H1 (cell line): ENCODE measurements around the gene ZBTB4. TPM values are rescaled to one million over a fixed set of nuclear protein-coding genes. Genes with fewer than 3 reads are reported as not detected.

Experiments
- CTCF ChIA-PET: fragments of 300-600 bp; sonication (Branson Sonifier 250); formaldehyde crosslinking; loops from one replicate; lab custom pipeline; 2021; ENCODE audit not compliant: partially characterized antibody; lab: Charles Lee
- POLR2A ChIA-PET: fragments of 300-600 bp; sonication (Branson Sonifier 250); formaldehyde crosslinking; loops from one replicate; lab custom pipeline; 2021; ENCODE audit warnings: inconsistent platforms; ENCODE audit not compliant: partially characterized antibody; lab: Charles Lee
- DNase-seq, 2 experiments: peaks; one replicate each; pipeline versions ENCODE4 v3.0.0 to v3.0.0-alpha.2; 2010 to 2022; ENCODE audit warnings: low spot score in 2 of 2, low read depth in 1 of 2, mixed read lengths in 1 of 2
- FAIRE-seq: peaks from 2 replicates; lab custom pipeline; 2011; peaks lifted over from hg19 to GRCh38; lab: Jason Lieb, UNC
- H2AFZ ChIP-seq: 2 replicates; pipeline ENCODE4 v1.8.1; 2012; ENCODE audit warnings: low read length, inconsistent platforms
- H2AK5ac ChIP-seq: 2 replicates; pipeline ENCODE4 v1.6.1; 2013; ENCODE audit warnings: low read depth, low read length
- H2BK120ac ChIP-seq: replicated peaks from 2 replicates; pipeline ENCODE3; 2013; ENCODE audit warnings: low read depth, low read length, inconsistent platforms
- H2BK12ac ChIP-seq: 2 replicates; pipeline ENCODE4 v1.6.1; 2013; ENCODE audit warnings: low read depth, low read length
- H2BK15ac ChIP-seq: 2 replicates; pipeline ENCODE4 v1.6.1; 2013; ENCODE audit warnings: low read length
- H2BK20ac ChIP-seq: 2 replicates; pipeline ENCODE4 v1.6.1; 2013; ENCODE audit warnings: low read length
- H2BK5ac ChIP-seq: 2 replicates; pipeline ENCODE4 v1.6.1; 2013; ENCODE audit warnings: low read depth, low read length
- H3K14ac ChIP-seq: 2 replicates; pipeline ENCODE4 v1.6.1; 2013; ENCODE audit warnings: inconsistent platforms; ENCODE audit not compliant: insufficient read length
- H3K18ac ChIP-seq: 2 replicates; pipeline ENCODE4 v1.6.1; 2013; ENCODE audit warnings: low read length; ENCODE audit errors: extremely low read depth
- H3K23ac ChIP-seq: 2 replicates; pipeline ENCODE4 v1.6.1; 2013; ENCODE audit warnings: inconsistent platforms; ENCODE audit not compliant: insufficient read length
- H3K23me2 ChIP-seq: 2 replicates; pipeline ENCODE4 v1.6.1; 2013; ENCODE audit warnings: low read depth, low read length
- H3K27ac ChIP-seq: 2 replicates; pipeline ENCODE4 v1.6.1; 2011; ENCODE audit warnings: low read depth, low read length, inconsistent platforms
- H3K27me3 ChIP-seq, 4 experiments: replicated peaks in 1 of 4; 1 replicate in 1 of 4; 2 replicates in 3 of 4; pipeline versions ENCODE4 v1.6.1 to v1.8.1; 2011 to 2013; ENCODE audit warnings: low read length in 3 of 4, mild to moderate bottlenecking in 3 of 4, inconsistent platforms in 2 of 4, mixed read lengths in 2 of 4, moderate library complexity in 1 of 4; ENCODE audit not compliant: control insufficient read depth in 3 of 4, insufficient read depth in 3 of 4; ENCODE audit errors: extremely low read depth in 1 of 4
- H3K36me3 ChIP-seq, 4 experiments: 2 replicates each; pipeline versions ENCODE4 v1.6.1 to v1.8.1; 2011 to 2013; ENCODE audit warnings: mild to moderate bottlenecking in 4 of 4, low read length in 3 of 4, moderate library complexity in 2 of 4, control low read depth in 1 of 4, inconsistent platforms in 1 of 4; ENCODE audit not compliant: insufficient read depth in 4 of 4, control insufficient read depth in 2 of 4
- H3K4ac ChIP-seq: replicated peaks from 2 replicates; pipeline ENCODE3; 2013; ENCODE audit warnings: low read length, low read depth, mixed read lengths, inconsistent platforms; ENCODE audit not compliant: insufficient read length
- H3K4me1 ChIP-seq, 4 experiments: replicated peaks in 1 of 4; 1 replicate in 1 of 4; 2 replicates in 3 of 4; pipeline versions ENCODE4 v1.6.1 to v1.8.1; 2011 to 2013; ENCODE audit warnings: low read length in 3 of 4, inconsistent platforms in 2 of 4, mixed read lengths in 1 of 4; ENCODE audit not compliant: insufficient read depth in 4 of 4, control insufficient read depth in 3 of 4
- H3K4me2 ChIP-seq, 2 experiments: 2 replicates each; pipeline versions ENCODE4 v1.6.1 to v1.8.1; 2011 to 2013; ENCODE audit warnings: low read depth in 2 of 2, low read length in 2 of 2, control low read depth in 1 of 2, inconsistent platforms in 1 of 2, mild to moderate bottlenecking in 1 of 2; ENCODE audit not compliant: insufficient read depth in 1 of 2
- H3K4me3 ChIP-seq, 4 experiments: fragments of 200-600, 300-600 bp in 1 of 4; sonication (generic), shearing (Covaris generic), sonication (Bioruptor Twin) in 1 of 4; 2 replicates each; pipeline versions ENCODE4 v1.5.1 to v1.8.1; 2011 to 2016; ENCODE audit warnings: low read length in 4 of 4, low read depth in 3 of 4, control low read depth in 2 of 4, inconsistent platforms in 2 of 4, mild to moderate bottlenecking in 2 of 4, mixed read lengths in 1 of 4, moderate library complexity in 1 of 4; ENCODE audit not compliant: insufficient read depth in 2 of 4; ENCODE audit errors: extremely low read depth in 1 of 4
- H3K56ac ChIP-seq: replicated peaks from 2 replicates; pipeline ENCODE3; 2013; ENCODE audit warnings: low read depth, mild to moderate bottlenecking, mixed read lengths, low read length, inconsistent platforms; ENCODE audit not compliant: insufficient read length
- H3K79me1 ChIP-seq: 2 replicates; pipeline ENCODE4 v1.6.1; 2013; ENCODE audit warnings: low read depth, low read length, control low read depth
- H3K79me2 ChIP-seq, 2 experiments: 2 replicates each; pipeline versions ENCODE4 v1.6.1 to v1.8.1; 2012 to 2013; ENCODE audit warnings: low read length in 2 of 2, mild to moderate bottlenecking in 2 of 2, inconsistent platforms in 1 of 2; ENCODE audit not compliant: insufficient read depth in 2 of 2, control insufficient read depth in 1 of 2
- H3K9ac ChIP-seq, 4 experiments: replicated peaks in 1 of 4; 1 replicate in 1 of 4; 2 replicates in 3 of 4; pipeline versions ENCODE4 v1.6.1 to v1.8.1; 2011 to 2013; ENCODE audit warnings: low read depth in 3 of 4, low read length in 3 of 4, control low read depth in 2 of 4, mild to moderate bottlenecking in 2 of 4, moderate library complexity in 2 of 4, inconsistent platforms in 1 of 4; ENCODE audit errors: extremely low read depth in 1 of 4
- H3K9me3 ChIP-seq, 2 experiments: 2 replicates each; pipeline versions ENCODE4 v1.6.1 to v1.8.1; 2012 to 2013; ENCODE audit warnings: mild to moderate bottlenecking in 2 of 2, moderate library complexity in 2 of 2, control low read depth in 1 of 2, inconsistent platforms in 1 of 2, low read depth in 1 of 2, low read length in 1 of 2, mixed read lengths in 1 of 2; ENCODE audit not compliant: insufficient read depth in 2 of 2
- H4K20me1 ChIP-seq, 2 experiments: replicated peaks in 1 of 2; 2 replicates each; pipeline versions ENCODE3 to v1.8.1; 2011 to 2013; ENCODE audit warnings: inconsistent platforms in 2 of 2, low read length in 2 of 2, mild to moderate bottlenecking in 1 of 2; ENCODE audit not compliant: insufficient read depth in 2 of 2, control insufficient read depth in 1 of 2
- H4K5ac ChIP-seq: 2 replicates; pipeline ENCODE4 v1.6.1; 2013; ENCODE audit warnings: low read length, low read depth, mixed read lengths, inconsistent platforms; ENCODE audit not compliant: insufficient read length
- H4K8ac ChIP-seq: 2 replicates; pipeline ENCODE4 v1.8.0; 2013; ENCODE audit warnings: mild to moderate bottlenecking, moderate library complexity, low read length, inconsistent platforms; ENCODE audit not compliant: insufficient read depth; ENCODE audit errors: extremely low read depth
- H4K91ac ChIP-seq: replicated peaks from 2 replicates; pipeline ENCODE3; 2013; ENCODE audit warnings: low read length, mixed read lengths, inconsistent platforms; ENCODE audit not compliant: insufficient read length
- BACH1 ChIP-seq: IDR thresholded peaks from 2 replicates; pipeline ENCODE4 v1.6.1; 2012; ENCODE audit warnings: low read length, improper control_type of control experiment
- EP300 ChIP-seq, 2 experiments: IDR thresholded peaks; 1 replicate in 1 of 2; 2 replicates in 1 of 2; pipeline ENCODE4 v1.6.1; 2011 to 2012; ENCODE audit warnings: low read depth in 2 of 2, low read length in 2 of 2, mild to moderate bottlenecking in 2 of 2, borderline replicate concordance in 1 of 2, inconsistent platforms in 1 of 2, moderate library complexity in 1 of 2
- JUND ChIP-seq: IDR thresholded peaks from 2 replicates; pipeline ENCODE4 v1.6.1; 2011; ENCODE audit warnings: mild to moderate bottlenecking, improper control_type of control experiment, low read length
- WGBS, 2 experiments: shearing (Covaris generic) in 1 of 2; methylation state at CpG; one replicate each; pipeline versions ENCODE4 v1.1.6 to v1.1.7; 2013 to 2015; ENCODE audit warnings: low lambda C conversion rate in 2 of 2, mixed read lengths in 2 of 2, inconsistent platforms in 1 of 2, low coverage in 1 of 2, missing lambda C conversion rate in 1 of 2; ENCODE audit not compliant: insufficient replicate concordance in 2 of 2, insufficient coverage in 1 of 2, insufficient read length in 1 of 2; ENCODE audit errors: extremely low coverage in 1 of 2, missing lambda C conversion rate in 1 of 2; 5-methylcytosine and 5-hydroxymethylcytosine counted together
- polyA plus RNA-seq, 7 experiments: library from polyadenylated mRNA; depleted of rRNA in 3 of 7; stranded (reverse) in 5 of 7; unstranded in 2 of 7; fragments of >200 nt in 5 of 7; fragments of 200-250 nt in 2 of 7; gene quantifications; 1 replicate in 5 of 7; 2 replicates in 1 of 7; 4 replicates in 1 of 7; pipeline versions ENCODE4 v1.2.1 to v1.2.3, GENCODE V29; 2011 to 2013; ENCODE audit warnings: missing spikeins in 2 of 7, mixed read lengths in 2 of 7
- total RNA-seq: library from RNA; stranded (reverse); fragmentation: NEBNext Ultra II Directional; extraction: Animal tissue kit (Norgen Biotek cat#: 25700); gene quantifications from 2 replicates; pipeline ENCODE4 v1.2.1, GENCODE V29; 2021

ZBTB4 gene
- total and polyA plus RNA-seq, 2 of the 8 experiments (the other 6 are each of a cell fraction or from before 2014, with no cell fraction given): 5.9 to 10.1 TPM

DNA sequence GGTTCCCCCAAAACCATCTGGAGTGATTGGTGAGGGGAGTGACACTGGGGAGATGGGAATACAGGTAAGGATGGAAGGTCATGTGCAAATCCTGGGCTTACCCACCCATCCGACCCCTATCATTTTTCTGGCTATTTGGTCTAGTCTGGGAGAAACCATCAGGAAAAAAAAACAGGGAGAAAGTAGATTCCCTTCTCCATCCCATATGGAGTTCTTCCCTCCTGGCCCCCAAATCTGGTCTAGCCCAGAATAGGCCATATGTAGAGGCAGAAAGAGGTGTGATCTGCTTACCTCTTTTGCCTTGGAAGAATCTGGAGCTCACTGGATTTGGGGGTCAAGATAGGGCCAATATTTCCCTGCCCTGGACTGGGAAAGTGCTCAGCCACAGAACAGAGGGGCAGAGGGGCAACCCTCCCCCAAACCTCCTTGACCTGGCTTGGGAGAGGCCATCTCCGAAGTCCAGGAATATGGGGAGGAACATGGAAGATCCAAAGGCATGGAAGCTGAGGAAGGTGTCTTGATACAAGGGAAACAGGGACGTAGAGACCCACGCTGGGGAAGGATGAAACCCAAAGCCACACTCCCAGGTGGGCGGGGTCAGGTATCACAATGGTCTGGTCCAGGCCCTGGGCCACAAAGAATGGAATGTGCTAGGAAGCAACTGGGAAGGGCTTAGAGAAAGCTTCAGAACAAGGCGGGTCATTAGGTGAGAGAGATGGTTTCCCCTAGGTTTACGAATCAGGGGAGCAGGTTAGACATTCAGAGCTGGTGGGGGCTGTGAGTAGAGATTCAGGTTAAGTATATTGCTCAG lies 18.4 kb downstream of the ZBTB4 start:
- H2AK5ac ChIP-seq: no peak overlapping the region
- no peak overlapping the region for H3K56ac ChIP-seq
- TF ChIP-seq BACH1: no peak
- TF ChIP-seq JUND: peak; percentile 31; the same call in 1 of the 2 replicates
- peak in 1 of 2 experiments; percentile 80; a peak in 1 of 3 replicates for TF ChIP-seq EP300 (IDR thresholded peaks at IDR 0.05; ENCODE audit: borderline replicate concordance in 1 of 2, low read depth in 2 of 2, low read length in 2 of 2)
- H3K4ac ChIP-seq: no peak overlapping the region
- ChIA-PET CTCF (interaction anchor here (1.0 to 2.1 kb wide), 7 partner anchors 15 to 100 kb away, joined by 3 to 7 read pairs (median 5); partner anchors contain the start of gene ZBTB4), POLR2A (interaction anchor here (0.6 to 13.8 kb wide), 13 partner anchors 9 to 196 kb away, joined by 3 to 200 read pairs (median 4); partner anchors contain the start of genes CHRNB1, MPDU1, POLR2A and SLC35G6)
- no peak overlapping the region for H3K9ac ChIP-seq
- no peak overlapping the region for H2BK120ac ChIP-seq
- H2BK5ac ChIP-seq: no peak overlapping the region; the same call in 1 of the 2 replicates
- H3K4me2 ChIP-seq: peak overlapping the region; percentile 21; a peak in 1 of 4 replicates
- no peak overlapping the region for H4K8ac ChIP-seq
- H3K23me2 ChIP-seq: no peaks in the 10 kb centered on the region
- H2BK15ac ChIP-seq: 0 out of 2 replicates have a peak overlapping the region, but pooled peaks have one; percentile 29
- peaks cover 0 to 2% (median 0%) of the 10 kb centered on the region in 4 experiments; a peak in 3 of 8 replicates for H3K36me3 ChIP-seq
- 0 out of 2 replicates have a peak overlapping the region, but pooled peaks have one; percentile 68 for H3K18ac ChIP-seq
- H2BK12ac ChIP-seq: no peak overlapping the region
- no peaks in the 10 kb centered on the region for H4K20me1 ChIP-seq
- H3K4me1 ChIP-seq: peaks cover 2 to 13% (median 7%) of the 10 kb centered on the region in 4 experiments
- H3K27ac ChIP-seq: no peak overlapping the region
- H2AFZ ChIP-seq: no peak overlapping the region
- no peaks in the 10 kb centered on the region for H3K27me3 ChIP-seq
- no peak overlapping the region for H3K14ac ChIP-seq
- H4K91ac ChIP-seq: no peak overlapping the region
- 77% methylated on average over 7 of the region's 7 CpGs; no CpG with 5 or more reads in 1 of the 2 experiments for WGBS, 2 experiments
- DNase-seq (peak in 1 of 2 experiments; percentile 74), FAIRE-seq (peak; percentile 72)
- H4K5ac ChIP-seq: no peak overlapping the region
- H2BK20ac ChIP-seq: no peak overlapping the region
- H3K79me2 ChIP-seq: no peaks in the 10 kb centered on the region
- H3K79me1 ChIP-seq: no peaks in the 10 kb centered on the region
- H3K4me3 ChIP-seq: no peak overlapping the region
- no peaks in the 10 kb centered on the region for H3K9me3 ChIP-seq
- H3K23ac ChIP-seq: no peak overlapping the region
